Activated T-cell treated with anti-CD3 and anti-CD28 coated beads, Interleukin-2, amount 50 U/mL, for 72 hours (primary cell): ENCODE results near the gene SYTL1. TPM values are rescaled to one million over a fixed set of nuclear protein-coding genes. Genes with fewer than 3 reads are reported as not detected.
A peak's percentile ranks its signal among the peaks of the same experiment; 100 is the strongest.

Source experiments
- ATAC-seq, 2 donors: fragments of 150-1000 bp; cut with Tn5 transposase; replicated peaks in 1 of 2; 2 replicates each; pipeline ENCODE4 v1.10.0; 2021; ENCODE audit warnings: moderate library complexity in 2 of 2, mild to moderate bottlenecking in 1 of 2
- DNase-seq, 2 donors: peaks; one replicate each; pipeline ENCODE4 v3.0.0; 2021 to 2022; ENCODE audit warnings: mixed read lengths in 1 of 2
- H3K27ac Mint-ChIP-seq: one replicate; pipeline ENCODE4 v1.8.0; 2022; ENCODE audit warnings: mild to moderate bottlenecking, moderate library complexity, mixed read lengths
- H3K27me3 Mint-ChIP-seq: one replicate; pipeline ENCODE4 v1.8.0; 2022; ENCODE audit warnings: low read depth, mixed read lengths
- H3K36me3 Mint-ChIP-seq, 2 donors: one replicate each; pipeline ENCODE4 v1.8.0; 2022; ENCODE audit warnings: mixed read lengths in 2 of 2, mild to moderate bottlenecking in 1 of 2; ENCODE audit not compliant: insufficient read depth in 2 of 2
- H3K4me1 Mint-ChIP-seq: one replicate; pipeline ENCODE4 v1.8.0; 2022; ENCODE audit warnings: low read depth, mixed read lengths
- H3K4me3 Mint-ChIP-seq, 2 donors: one replicate each; pipeline ENCODE4 v1.8.0; 2022; ENCODE audit warnings: mild to moderate bottlenecking in 2 of 2, mixed read lengths in 2 of 2, moderate library complexity in 2 of 2
- H3K9me3 Mint-ChIP-seq, 2 donors: one replicate each; pipeline ENCODE4 v1.8.0; 2022; ENCODE audit warnings: mixed read lengths in 2 of 2
- total RNA-seq, 2 donors: library from RNA; stranded (reverse); gene quantifications; one replicate each; pipeline ENCODE4 v1.2.3, GENCODE V29; 2022

SYTL1 gene
- total RNA-seq, 2 donors from 2014 or later, result 73.1 to 89.9 TPM

DNA sequence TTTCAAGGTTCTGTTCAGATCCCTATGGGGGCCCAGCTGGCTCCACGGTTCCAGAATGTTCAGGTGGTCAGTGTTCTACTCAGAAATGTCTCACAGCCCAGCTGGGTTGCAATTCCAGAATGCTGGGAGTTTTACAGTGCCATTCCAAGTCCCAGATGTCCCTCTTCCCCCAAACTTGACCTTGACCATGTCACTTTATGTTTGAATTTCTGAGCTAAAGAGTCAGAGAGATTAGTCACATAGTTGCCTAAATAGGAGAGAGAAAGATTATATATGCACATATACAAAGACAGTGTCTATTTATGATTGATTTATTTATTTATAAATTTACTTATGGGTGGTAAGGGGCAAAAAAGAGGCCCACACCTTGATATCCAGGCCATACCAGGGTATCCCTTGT lies 53.1 kb downstream of the SYTL1 start:
- H3K4me1 Mint-ChIP-seq, result peaks cover 29% of the 10 kb centered on the region
- DNase-seq (no peak), ATAC-seq (no peak)
- H3K27ac Mint-ChIP-seq, result peak overlapping the region; percentile 25
- H3K4me3 Mint-ChIP-seq, result peak overlapping the region in 1 of 2 donors; percentile 5
- no peaks in the 10 kb centered on the region for H3K9me3 Mint-ChIP-seq
- H3K27me3 Mint-ChIP-seq, result no peaks in the 10 kb centered on the region
- no peaks in the 10 kb centered on the region for H3K36me3 Mint-ChIP-seq

DNA sequence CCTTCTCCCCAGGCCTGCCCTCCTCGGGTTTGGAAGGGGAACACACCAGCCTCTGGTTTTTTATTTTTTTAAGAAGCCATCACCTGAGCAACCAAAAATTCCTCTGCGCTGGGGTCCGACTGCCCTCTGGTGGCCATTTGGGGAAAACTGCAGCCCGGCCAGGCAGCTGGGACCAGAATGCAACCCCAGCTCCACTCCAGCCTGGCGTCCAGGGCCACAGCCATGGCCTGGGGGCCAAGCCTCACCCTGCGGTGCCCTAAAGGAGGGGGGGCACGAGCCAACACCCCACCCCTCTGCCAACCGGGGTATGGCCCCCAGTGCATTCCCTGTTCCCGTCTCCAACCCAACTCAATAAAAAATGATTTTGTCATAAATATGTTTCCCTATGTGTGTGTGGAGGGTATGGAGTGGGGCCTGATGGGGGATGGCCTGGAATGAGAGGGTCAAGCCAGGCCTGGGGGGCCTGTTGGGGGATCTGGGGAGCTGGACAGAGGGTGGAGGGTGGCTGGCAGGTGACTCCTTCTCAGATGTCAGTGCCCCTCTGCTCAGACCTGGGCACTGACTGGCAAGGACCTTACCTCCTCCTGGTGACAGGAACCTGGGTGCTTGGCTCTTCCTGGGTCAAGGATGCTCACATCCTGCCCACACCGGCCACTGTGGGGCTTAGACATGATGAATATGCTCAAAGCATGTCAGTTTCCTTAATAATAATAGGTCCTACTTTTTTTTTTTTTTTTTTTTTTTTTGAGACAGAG lies 53.8 kb downstream of the SYTL1 start:
- Mint-ChIP-seq H3K27me3 (no peaks in the 10 kb centered on the region), H3K9me3 (no peaks in the 10 kb centered on the region), H3K4me3 (no peak overlapping the region), H3K27ac (peak overlapping the region; percentile 25), H3K4me1 (peaks cover 29% of the 10 kb centered on the region), H3K36me3 (no peaks in the 10 kb centered on the region)
- ATAC-seq, result peak; percentile 26 to 37
- peak; percentile 80 to 84 for DNase-seq

DNA sequence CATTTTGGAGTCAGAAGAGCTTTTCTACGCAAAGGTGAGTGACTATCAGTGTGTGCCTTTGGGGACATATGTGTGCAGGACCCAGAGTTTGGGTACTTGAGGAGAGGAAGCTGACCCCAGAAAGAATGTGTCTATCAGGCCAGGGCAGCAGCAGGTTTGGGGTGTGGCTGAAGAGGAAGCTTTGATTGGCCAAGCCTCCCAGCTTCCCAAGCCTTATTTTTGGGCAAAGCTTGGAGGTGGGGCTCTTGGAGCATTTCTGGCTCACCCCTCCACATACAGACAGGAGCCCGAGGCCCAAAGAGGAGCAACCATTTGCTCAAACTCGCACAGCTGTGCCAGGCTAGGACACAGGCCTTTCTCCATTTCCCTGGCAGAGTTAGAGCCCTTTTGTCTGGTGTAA lies 55.3 kb downstream of the SYTL1 start:
- Mint-ChIP-seq H3K27me3 (no peaks in the 10 kb centered on the region), H3K27ac (no peak overlapping the region), H3K9me3 (no peaks in the 10 kb centered on the region), H3K4me1 (peaks cover 21% of the 10 kb centered on the region), H3K36me3 (no peaks in the 10 kb centered on the region), H3K4me3 (no peak overlapping the region)
- no peak for ATAC-seq
- DNase-seq, result no peak

DNA sequence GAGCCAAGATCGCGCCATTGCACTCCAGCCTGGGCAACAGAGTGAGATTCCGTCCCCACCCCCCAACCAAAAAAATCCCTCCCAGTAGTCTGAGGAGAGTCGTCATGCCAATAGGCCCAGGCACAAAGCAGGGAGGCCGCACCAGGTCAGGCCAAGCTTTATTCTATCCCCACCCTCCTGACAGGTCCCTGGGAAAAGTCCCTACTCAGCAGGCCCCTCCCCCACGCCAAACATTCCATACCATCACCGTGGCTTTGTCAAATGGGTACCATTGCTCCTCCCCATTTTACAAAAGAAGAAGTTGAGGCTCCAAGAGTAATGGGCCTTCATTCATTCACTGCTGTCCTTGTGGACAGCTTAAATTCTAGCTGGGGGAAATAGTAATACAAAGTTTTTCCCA lies 55.9 kb downstream of the SYTL1 start:
- Mint-ChIP-seq H3K27ac (no peak overlapping the region), H3K27me3 (no peaks in the 10 kb centered on the region), H3K4me1 (peaks cover 16% of the 10 kb centered on the region), H3K4me3 (no peak overlapping the region), H3K9me3 (no peaks in the 10 kb centered on the region), H3K36me3 (no peaks in the 10 kb centered on the region)
- no peak for ATAC-seq
- DNase-seq, result no peak

DNA sequence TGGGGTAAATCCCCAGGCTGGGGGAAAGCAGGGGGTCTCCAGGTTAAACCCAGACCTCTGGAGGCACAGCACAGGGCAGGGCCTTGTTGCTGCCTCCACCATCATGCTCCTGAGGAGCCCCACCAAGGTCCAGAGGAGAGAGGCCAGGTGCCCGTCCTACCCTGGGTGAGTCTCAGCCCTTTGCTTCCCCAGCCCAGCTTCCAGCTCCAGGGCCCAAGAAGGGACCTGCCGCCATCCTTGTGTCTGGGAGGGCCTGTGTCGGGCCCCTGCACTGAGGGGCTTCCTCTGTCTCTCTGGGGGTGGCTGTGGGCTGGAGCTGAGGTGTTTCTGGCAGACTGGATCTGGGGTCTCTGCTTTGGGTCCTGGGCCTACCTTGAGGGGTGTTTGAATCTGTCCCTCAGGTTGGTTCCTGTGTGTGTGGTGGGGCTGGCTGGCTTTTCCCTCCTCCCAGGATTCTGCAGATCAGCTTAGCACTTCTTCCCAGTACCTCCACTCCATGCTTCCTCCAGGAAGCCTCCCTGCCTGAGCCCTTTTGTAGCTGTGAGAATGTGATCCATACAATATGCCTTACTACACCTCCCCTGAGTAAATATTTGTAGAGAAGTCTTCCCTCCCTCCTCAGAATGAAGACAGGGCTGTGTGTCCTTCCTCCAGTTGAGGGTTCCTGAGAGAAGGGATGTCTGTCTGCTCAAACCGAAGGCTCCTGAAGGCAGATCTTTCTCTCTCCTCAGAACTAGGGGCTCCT lies 56.8 kb downstream of the SYTL1 start:
- no peaks in the 10 kb centered on the region for H3K27me3 Mint-ChIP-seq
- H3K27ac Mint-ChIP-seq, result no peak overlapping the region
- no peaks in the 10 kb centered on the region for H3K36me3 Mint-ChIP-seq
- DNase-seq, result no peak
- no peak overlapping the region for H3K4me3 Mint-ChIP-seq
- H3K4me1 Mint-ChIP-seq, result peaks cover 18% of the 10 kb centered on the region
- ATAC-seq, result no peak
- H3K9me3 Mint-ChIP-seq, result no peaks in the 10 kb centered on the region

DNA sequence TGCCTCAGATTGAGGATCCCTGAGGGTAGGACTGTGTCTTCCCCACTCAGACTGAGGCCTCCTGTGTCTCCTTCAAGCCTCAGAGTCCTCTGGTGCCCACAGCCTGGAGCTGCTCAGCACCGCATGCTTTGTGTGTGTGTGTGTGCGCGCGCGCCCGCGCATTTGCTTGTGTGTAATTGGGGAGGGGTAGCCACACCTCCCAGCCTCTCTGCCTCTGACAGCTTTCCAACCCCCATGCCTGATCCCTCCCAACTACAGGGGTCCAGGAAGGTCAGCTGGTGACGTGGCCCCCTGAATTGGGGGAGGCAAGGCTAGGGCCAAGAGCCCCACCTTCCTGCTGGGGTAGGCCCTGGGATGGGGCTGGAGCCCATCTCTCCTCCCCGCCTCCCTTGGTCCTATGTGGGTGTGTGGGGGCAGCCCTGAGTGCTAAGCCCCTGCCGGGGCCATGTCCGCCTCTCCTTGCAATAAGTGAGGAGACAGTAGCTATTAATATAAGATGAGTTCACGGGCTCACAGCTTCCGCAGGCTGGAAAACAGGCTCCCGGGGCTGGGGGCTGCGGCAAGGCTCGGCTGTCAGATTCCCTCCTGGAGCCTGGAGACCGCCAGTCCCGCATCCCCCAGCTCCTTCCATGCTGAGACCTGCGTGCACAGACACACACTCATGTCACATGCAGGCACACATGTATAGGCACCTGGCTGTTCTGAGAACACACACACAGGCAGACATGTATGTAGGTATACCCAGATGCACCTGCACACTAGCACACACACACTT lies 57.6 kb downstream of the SYTL1 start:
- Mint-ChIP-seq H3K9me3 (no peaks in the 10 kb centered on the region), H3K27ac (no peak overlapping the region), H3K4me1 (peaks cover 27% of the 10 kb centered on the region), H3K36me3 (no peaks in the 10 kb centered on the region), H3K4me3 (no peak overlapping the region), H3K27me3 (no peaks in the 10 kb centered on the region)
- DNase-seq (no peak), ATAC-seq (no peak)

DNA sequence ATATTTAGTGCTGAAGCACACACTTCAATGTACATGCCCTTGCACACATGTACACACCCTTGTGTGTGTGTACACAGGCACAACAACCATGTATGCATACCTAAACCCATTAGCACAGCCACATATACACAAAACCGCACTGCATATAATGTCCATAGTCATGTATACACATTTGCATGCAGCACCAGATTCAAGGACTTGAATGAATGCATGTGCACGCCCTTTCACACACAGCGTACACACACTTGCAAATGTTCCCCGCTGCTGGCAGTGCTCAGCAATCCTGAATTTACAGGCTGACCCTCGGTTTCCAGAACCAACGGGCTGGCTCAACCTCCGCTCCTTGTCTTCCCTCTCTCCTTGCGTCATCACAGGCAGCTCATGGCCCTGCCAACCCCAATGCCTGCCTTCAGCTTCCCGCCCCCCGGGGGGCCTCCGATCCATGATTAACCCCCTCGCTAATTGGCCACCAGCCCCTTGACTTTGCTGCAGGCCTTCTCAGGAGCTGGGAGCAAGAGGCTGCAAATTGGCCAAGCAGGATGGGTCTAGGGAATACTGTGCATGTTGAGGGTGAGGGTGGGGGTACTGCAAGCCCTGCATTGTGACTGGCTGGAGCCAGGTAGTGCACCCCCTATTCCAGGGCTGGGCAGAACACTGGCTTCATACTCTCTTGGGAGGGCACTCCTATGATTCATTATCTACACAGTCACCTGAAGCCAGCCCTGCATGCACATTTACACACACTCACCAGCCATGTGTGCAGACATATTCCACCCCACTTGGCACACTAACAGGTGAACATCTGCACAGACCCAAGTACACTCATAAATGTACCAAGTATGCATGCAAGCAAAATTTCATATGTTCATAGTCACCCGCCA lies 58.5 kb downstream of the SYTL1 start:
- H3K27ac Mint-ChIP-seq, result no peak overlapping the region

DNA sequence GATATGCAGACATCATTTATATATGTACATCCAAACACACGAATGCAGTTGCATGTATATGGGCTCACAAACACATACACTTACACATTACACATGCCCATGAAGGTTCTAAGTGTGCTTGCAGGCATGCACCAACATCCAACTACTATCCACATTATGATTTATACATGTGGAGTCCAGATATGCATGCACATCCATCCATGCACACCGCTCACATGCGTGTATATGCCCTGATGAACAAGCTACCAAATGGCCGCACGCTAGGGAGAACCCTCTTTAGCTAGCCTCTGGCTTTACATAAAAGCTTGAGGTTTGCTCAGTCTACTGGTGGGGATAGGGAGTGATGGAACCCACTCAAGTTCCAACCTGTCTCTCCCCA lies 59.1 kb downstream of the SYTL1 start:
- ATAC-seq (no peak), DNase-seq (no peak)
- Mint-ChIP-seq H3K4me3 (no peak overlapping the region), H3K9me3 (no peaks in the 10 kb centered on the region), H3K27me3 (no peaks in the 10 kb centered on the region), H3K36me3 (no peaks in the 10 kb centered on the region), H3K27ac (no peak overlapping the region), H3K4me1 (peaks cover 16% of the 10 kb centered on the region)

More for the DNA sequence above, 58.5 kb downstream of the SYTL1 start:
- no peak overlapping the region for H3K4me3 Mint-ChIP-seq
- no peaks in the 10 kb centered on the region for H3K36me3 Mint-ChIP-seq
- DNase-seq, result no peak
- no peak for ATAC-seq
- H3K4me1 Mint-ChIP-seq, result peaks cover 19% of the 10 kb centered on the region
- H3K9me3 Mint-ChIP-seq, result no peaks in the 10 kb centered on the region
- no peaks in the 10 kb centered on the region for H3K27me3 Mint-ChIP-seq

DNA sequence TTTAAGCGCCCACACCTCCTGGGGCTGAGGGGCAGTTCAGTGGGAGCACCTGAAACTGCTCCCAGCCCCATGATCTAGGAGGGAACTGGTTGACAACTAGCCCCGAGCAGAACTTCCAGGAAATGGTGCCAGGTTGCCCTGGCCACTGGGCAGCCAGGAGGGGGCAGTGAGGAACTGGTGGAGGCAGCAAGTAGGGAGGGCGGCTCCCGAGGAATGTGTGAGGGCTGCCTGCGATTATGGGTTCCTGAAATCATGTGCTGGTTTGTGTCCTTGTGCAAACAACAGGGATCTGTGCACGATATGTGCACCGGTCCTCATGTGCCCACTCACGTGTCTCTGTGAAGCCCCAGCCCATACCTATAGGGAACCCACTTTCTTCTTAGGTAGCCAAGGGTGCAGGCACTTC lies 60.5 kb downstream of the SYTL1 start:
- no peaks in the 10 kb centered on the region for H3K27me3 Mint-ChIP-seq
- H3K9me3 Mint-ChIP-seq, result no peaks in the 10 kb centered on the region
- DNase-seq (peak in 1 of 2 donors; percentile 29), ATAC-seq (no peak)
- H3K4me1 Mint-ChIP-seq, result peaks cover 16% of the 10 kb centered on the region
- peak overlapping the region; percentile 63 for H3K27ac Mint-ChIP-seq
- peaks cover 0 to 1% of the 10 kb centered on the region in 2 donors for H3K36me3 Mint-ChIP-seq
- no peak overlapping the region for H3K4me3 Mint-ChIP-seq

DNA sequence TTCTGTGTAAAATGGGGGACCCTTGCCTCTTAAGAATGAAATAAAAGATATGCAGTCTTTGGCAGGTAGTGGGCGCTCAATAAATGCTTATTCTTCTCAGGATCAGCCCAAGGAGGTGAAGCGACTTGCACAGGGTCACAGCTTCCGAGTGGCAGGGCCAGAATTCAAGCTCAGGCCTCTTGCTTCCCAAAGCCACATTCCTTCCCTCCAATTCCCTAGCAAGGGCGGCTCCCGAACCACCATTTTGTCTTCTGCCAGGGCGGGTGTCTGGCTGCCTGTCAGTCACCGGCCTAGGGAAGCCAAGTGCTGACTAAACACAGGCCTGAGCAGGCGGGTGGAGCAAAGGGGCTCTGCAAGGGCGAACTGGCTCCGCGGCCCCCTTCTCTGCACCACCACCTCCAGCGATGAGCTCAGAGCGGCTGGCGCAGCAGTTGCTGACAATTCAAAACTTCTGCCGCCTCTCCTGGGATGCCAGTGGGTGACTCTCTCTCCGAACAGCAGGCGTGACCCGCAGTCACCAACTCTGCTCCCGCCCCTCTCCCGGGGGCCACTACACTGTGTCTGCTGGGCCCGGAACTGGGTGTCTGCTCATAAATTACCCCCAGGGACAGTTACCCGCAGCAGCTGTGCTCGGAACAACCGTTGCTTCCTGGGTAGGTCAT lies 61.4 kb downstream of the SYTL1 start:
- Mint-ChIP-seq H3K4me1 (peaks cover 16% of the 10 kb centered on the region), H3K27ac (peak overlapping the region; percentile 63), H3K4me3 (peak overlapping the region; percentile 56 to 60), H3K27me3 (no peaks in the 10 kb centered on the region), H3K9me3 (no peaks in the 10 kb centered on the region), H3K36me3 (peaks cover 0 to 5% of the 10 kb centered on the region in 2 donors)
- DNase-seq (peak; percentile 47 to 57), ATAC-seq (peak; percentile 73 to 77)
